ENCODE measurements around the gene SIK3. TPM values are rescaled to one million over a fixed set of nuclear protein-coding genes. Genes with fewer than 3 reads are reported as not detected.
A peak's percentile ranks its signal among the peaks of the same experiment; 100 is the strongest.

The SIK3 gene
- total RNA-seq, 1 experiment from 2014 or later: 14.5 TPM

DNA sequence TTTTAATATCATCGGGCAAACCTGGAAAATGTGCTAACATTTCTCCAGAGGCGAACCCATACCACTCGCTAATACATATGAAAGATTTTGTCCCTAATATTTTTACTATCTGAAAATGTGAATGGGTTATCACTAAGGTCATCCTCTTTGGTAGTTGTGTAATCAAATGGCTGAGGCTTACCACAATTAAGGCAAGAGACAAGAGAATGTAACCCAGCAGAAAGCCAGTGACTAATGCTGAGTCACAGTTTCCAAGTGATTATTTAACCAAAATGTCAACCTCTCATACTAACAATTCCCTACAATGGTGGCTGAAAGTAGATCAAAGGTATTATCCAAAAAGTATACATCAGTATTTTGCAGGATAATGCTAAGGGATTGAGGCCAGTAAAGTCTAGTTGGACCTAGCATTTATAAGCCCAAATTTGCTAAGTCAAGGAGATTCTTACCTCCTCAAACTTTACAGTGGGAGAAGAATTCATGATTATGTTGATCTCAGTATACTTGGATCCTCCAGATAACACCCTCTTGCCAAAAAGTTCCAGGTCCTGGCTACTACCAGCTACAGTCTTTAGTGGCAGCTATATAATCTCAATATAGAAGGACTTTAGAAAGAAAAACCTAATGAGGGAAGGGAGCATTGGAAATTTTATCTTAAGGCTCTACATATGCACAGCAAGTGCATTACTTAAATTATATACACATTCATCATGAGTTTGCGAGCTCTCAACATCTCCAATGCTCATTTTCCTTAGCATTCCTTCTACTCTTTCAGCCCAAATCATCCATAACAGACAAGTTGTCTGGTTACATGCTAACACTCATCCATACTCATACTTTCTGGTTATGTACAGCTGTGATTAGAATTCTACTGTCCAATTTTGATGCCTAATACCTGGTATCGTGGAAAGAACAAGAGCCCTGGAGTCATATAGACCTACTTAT lies 25.4 kb downstream of the SIK3 start:
- Histone ChIP-seq H3K9me2 (replicated peaks; ENCODE audit: low read length) (no peaks in the 10 kb centered on the region), H2AFZ (ENCODE audit: low read length) (no peak overlapping the region), H3K9ac (ENCODE audit: low read length) (no peak overlapping the region), H3K9me3 (ENCODE audit: low read length) (no peaks in the 10 kb centered on the region), H3K36me3 (ENCODE audit: low read depth, low read length) (no peaks in the 10 kb centered on the region), H3K79me2 (ENCODE audit: low read length) (peaks cover 75% of the 10 kb centered on the region), H3K27me3 (ENCODE audit: low read length) (no peaks in the 10 kb centered on the region), H3F3A (ENCODE audit: low read length, unreplicated experiment) (peaks cover 7% of the 10 kb centered on the region), H3K4me1 (ENCODE audit: insufficient read depth, low read length) (peaks cover 55% of the 10 kb centered on the region), H3K27ac (ENCODE audit: low read length) (peak overlapping the region; percentile 55), H3K4me3 (ENCODE audit: low read length) (peak overlapping the region; percentile 0; the same call in 1 of the 2 replicates), H3K4me2 (ENCODE audit: low read length) (peak overlapping the region; percentile 51), H4K20me1 (ENCODE audit: low read length) (peaks cover 51% of the 10 kb centered on the region)
- intact Hi-C loops (cut with micrococcal nuclease): loop anchor here (1.0 to 2.0 kb wide), 3 partner anchors 24 to 62 kb away; no protein-coding TSS in a partner anchor
- TF ChIP-seq, protein P1, sequence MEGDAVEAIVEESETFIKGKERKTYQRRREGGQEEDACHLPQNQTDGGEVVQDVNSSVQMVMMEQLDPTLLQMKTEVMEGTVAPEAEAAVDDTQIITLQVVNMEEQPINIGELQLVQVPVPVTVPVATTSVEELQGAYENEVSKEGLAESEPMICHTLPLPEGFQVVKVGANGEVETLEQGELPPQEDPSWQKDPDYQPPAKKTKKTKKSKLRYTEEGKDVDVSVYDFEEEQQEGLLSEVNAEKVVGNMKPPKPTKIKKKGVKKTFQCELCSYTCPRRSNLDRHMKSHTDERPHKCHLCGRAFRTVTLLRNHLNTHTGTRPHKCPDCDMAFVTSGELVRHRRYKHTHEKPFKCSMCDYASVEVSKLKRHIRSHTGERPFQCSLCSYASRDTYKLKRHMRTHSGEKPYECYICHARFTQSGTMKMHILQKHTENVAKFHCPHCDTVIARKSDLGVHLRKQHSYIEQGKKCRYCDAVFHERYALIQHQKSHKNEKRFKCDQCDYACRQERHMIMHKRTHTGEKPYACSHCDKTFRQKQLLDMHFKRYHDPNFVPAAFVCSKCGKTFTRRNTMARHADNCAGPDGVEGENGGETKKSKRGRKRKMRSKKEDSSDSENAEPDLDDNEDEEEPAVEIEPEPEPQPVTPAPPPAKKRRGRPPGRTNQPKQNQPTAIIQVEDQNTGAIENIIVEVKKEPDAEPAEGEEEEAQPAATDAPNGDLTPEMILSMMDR (conservative IDR thresholded peaks at IDR 0.05; ENCODE audit: low read depth, low read length): no peak
- no peak for TF ChIP-seq EZH2phosphoT487 (IDR thresholded peaks at IDR 0.05; ENCODE audit: borderline replicate concordance, low read length)
- TF ChIP-seq EZH2 (IDR thresholded peaks at IDR 0.05; ENCODE audit: low read length, unreplicated experiment): no peak
- ATAC-seq (peak; percentile 70), DNase-seq (peak; percentile 98)
- ChIA-PET POLR2A (ENCODE audit: unreplicated experiment) (interaction anchor here (0.7 kb wide), 2 partner anchors 94 to 285 kb away, joined by 3 to 8 read pairs; no protein-coding TSS in a partner anchor), CTCF (no interaction called here)
- BruUV-seq (replicated peaks): no TSS peak

DNA sequence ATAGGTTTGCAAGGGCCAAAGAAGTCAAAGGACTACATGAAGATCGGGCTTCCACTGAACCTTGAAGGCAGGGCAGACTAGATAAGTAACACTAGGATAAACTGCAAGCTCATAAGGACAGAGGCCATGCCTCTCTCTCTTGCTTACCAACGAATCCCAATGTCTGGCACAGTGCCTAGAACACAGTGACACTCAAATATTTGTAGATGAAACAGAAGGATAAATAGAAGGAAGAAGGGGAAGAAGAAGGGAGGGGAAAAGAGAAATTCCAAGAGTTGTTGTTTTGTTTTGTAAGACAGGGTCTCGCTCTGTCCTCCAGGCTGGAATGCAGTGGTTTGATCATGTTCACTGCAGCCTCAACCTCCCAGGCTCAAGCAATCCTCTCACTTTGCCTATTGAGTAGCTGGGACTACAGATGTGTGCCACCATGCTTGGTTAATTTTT lies 26.9 kb downstream of the SIK3 start:
- H3K9me3 ChIP-seq (ENCODE audit: low read length): no peaks in the 10 kb centered on the region
- peaks cover 51% of the 10 kb centered on the region for H4K20me1 ChIP-seq (ENCODE audit: low read length)
- DNase-seq: peak; percentile 90
- BruUV-seq (replicated peaks): no TSS peak
- intact Hi-C loops (cut with micrococcal nuclease): loop anchor here (2.0 kb wide), 1 partner anchor 19 kb away; no protein-coding TSS in a partner anchor
- no peak overlapping the region for H3K4me3 ChIP-seq (ENCODE audit: low read length)
- H3K27me3 ChIP-seq (ENCODE audit: low read length): no peaks in the 10 kb centered on the region
- TF ChIP-seq EZH2 (IDR thresholded peaks at IDR 0.05; ENCODE audit: low read length, unreplicated experiment) (no peak), EZH2phosphoT487 (IDR thresholded peaks at IDR 0.05; ENCODE audit: borderline replicate concordance, low read length) (no peak)
- TF ChIP-seq, protein P1 (conservative IDR thresholded peaks at IDR 0.05; ENCODE audit: low read depth, low read length): no peak
- H3K4me2 ChIP-seq (ENCODE audit: low read length): peak overlapping the region; percentile 54
- H3K27ac ChIP-seq (ENCODE audit: low read length): peak overlapping the region; percentile 6
- no peaks in the 10 kb centered on the region for H3K9me2 ChIP-seq (replicated peaks; ENCODE audit: low read length)
- CTCF ChIA-PET: interaction anchor here (0.7 kb wide), 1 partner anchor 98 kb away, joined by 8 read pairs; no protein-coding TSS in a partner anchor
- no peak overlapping the region for H3K9ac ChIP-seq (ENCODE audit: low read length)
- H3K36me3 ChIP-seq (ENCODE audit: low read depth, low read length): no peaks in the 10 kb centered on the region
- ATAC-seq: peak; percentile 33
- POLR2A ChIA-PET (ENCODE audit: unreplicated experiment): interaction anchor here (0.5 kb wide), 1 partner anchor 10 kb away, joined by 4 read pairs; no protein-coding TSS in a partner anchor
- peaks cover 55% of the 10 kb centered on the region for H3K4me1 ChIP-seq (ENCODE audit: insufficient read depth, low read length)
- H3K79me2 ChIP-seq (ENCODE audit: low read length): peaks cover 71% of the 10 kb centered on the region
- no peak overlapping the region for H2AFZ ChIP-seq (ENCODE audit: low read length)
- peaks cover 7% of the 10 kb centered on the region for H3F3A ChIP-seq (ENCODE audit: low read length, unreplicated experiment)
